OCI-LY7 (cell line): ENCODE results near the gene CARTPT. TPM values are rescaled to one million over a fixed set of nuclear protein-coding genes. Genes with fewer than 3 reads are reported as not detected.

ENCODE experiments used
- BruUV-seq: library from RNA; stranded (reverse); fragments of 400-500 nt; replicated peaks from 2 replicates; lab custom pipeline; 2021; lab: Mats Ljungman, UMichigan
- CTCF ChIA-PET: fragments of 300-600 bp; sonication (Branson Sonifier 250); formaldehyde crosslinking; loops from one replicate; lab custom pipeline; 2022; ENCODE audit warnings: antibody characterized with exemption; ENCODE audit not compliant: unreplicated experiment; lab: Charles Lee
- POLR2A ChIA-PET: fragments of 300-600 bp; sonication (Branson Sonifier 250); formaldehyde crosslinking; loops from one replicate; lab custom pipeline; 2022; ENCODE audit warnings: antibody characterized with exemption; lab: Charles Lee
- DNase-seq: peaks from one replicate; pipeline ENCODE4 v3.0.0-alpha.2; 2015; ENCODE audit warnings: low spot score
- H2AFZ ChIP-seq: fragments of 200-600 bp; sonication (generic), shearing (Covaris generic); 2 replicates; pipeline ENCODE4 v1.6.1; 2014; ENCODE audit warnings: mild to moderate bottlenecking, antibody characterized with exemption, low read length, moderate library complexity
- H3K27ac ChIP-seq: fragments of 200-600 bp; sonication (generic); 2 replicates; pipeline ENCODE4 v1.5.1; 2014; ENCODE audit warnings: mixed run types, low read depth, mild to moderate bottlenecking, moderate library complexity, low read length, inconsistent platforms; ENCODE audit not compliant: poor library complexity, severe bottlenecking
- H3K36me3 ChIP-seq: fragments of 200-600 bp; sonication (generic); 2 replicates; pipeline ENCODE4 v1.6.1; 2014; ENCODE audit warnings: mild to moderate bottlenecking, antibody characterized with exemption, low read length, moderate library complexity, mixed read lengths; ENCODE audit not compliant: insufficient read depth
- H3K4me1 ChIP-seq: fragments of 200-600 bp; sonication (generic); 2 replicates; pipeline ENCODE4 v1.5.1; 2014; ENCODE audit warnings: mild to moderate bottlenecking, low read length; ENCODE audit not compliant: insufficient read depth, poor library complexity, severe bottlenecking
- H3K4me2 ChIP-seq: fragments of 200-600 bp; sonication (generic); 2 replicates; pipeline ENCODE4 v1.6.1; 2014; ENCODE audit warnings: mild to moderate bottlenecking, low read length
- H3K4me3 ChIP-seq: fragments of 200-600 bp; sonication (generic); 2 replicates; pipeline ENCODE4 v1.5.1; 2014; ENCODE audit warnings: mild to moderate bottlenecking, low read depth, low read length; ENCODE audit not compliant: poor library complexity, severe bottlenecking
- H3K79me2 ChIP-seq: fragments of 200-600 bp; sonication (generic); 2 replicates; pipeline ENCODE4 v1.6.1; 2016; ENCODE audit warnings: low read depth, mild to moderate bottlenecking, low read length, moderate library complexity, mixed read lengths; ENCODE audit not compliant: insufficient read depth
- H3K9me2 ChIP-seq: fragments of 200-600 bp; sonication (generic); 2 replicates; pipeline ENCODE4 v1.6.1; 2016; ENCODE audit warnings: mild to moderate bottlenecking, low read length, mixed read lengths; ENCODE audit not compliant: insufficient read depth
- H3K9me3 ChIP-seq: fragments of 200-600 bp; sonication (generic); 2 replicates; pipeline ENCODE4 v1.6.1; 2014; ENCODE audit warnings: mild to moderate bottlenecking, mixed run types, low read length, mixed read lengths
- H4K20me1 ChIP-seq: fragments of 200-600 bp; sonication (generic); 2 replicates; pipeline ENCODE4 v1.6.1; 2014; ENCODE audit warnings: mild to moderate bottlenecking, antibody characterized with exemption, low read length, moderate library complexity, mixed read lengths; ENCODE audit not compliant: insufficient read depth
- EZH2phosphoT487 ChIP-seq: fragments of 200-600 bp; sonication (generic); IDR thresholded peaks from 2 replicates; pipeline ENCODE4 v1.6.1; 2018; ENCODE audit warnings: low read depth, borderline replicate concordance, mild to moderate bottlenecking, mixed run types, antibody characterized with exemption, low read length, moderate library complexity, mixed read lengths
- intact Hi-C: fragments of 100-400 bp; cut with micrococcal nuclease; formaldehyde crosslinking; loops from one replicate; pipeline ENCODE4 v1.10.0; 2022; ENCODE audit not compliant: unreplicated experiment
- total RNA-seq, 2 experiments: library from RNA; depleted of rRNA in 1 of 2; stranded (reverse); fragments of >200 nt in 1 of 2; shearing (Covaris generic) in 1 of 2; gene quantifications; 2 replicates each; pipeline ENCODE4 v1.2.3, GENCODE V29; 2014 to 2022
- TF ChIP-seq, protein P1 (sequence below): fragments of 200-600 bp; sonication (generic); conservative IDR thresholded peaks from 2 replicates; pipeline ENCODE4 v1.5.1; 2014; ENCODE audit warnings: mild to moderate bottlenecking, antibody characterized with exemption, low read length, moderate library complexity, mixed read lengths

The CARTPT gene
- total RNA-seq, 2 experiments from 2014 or later = not detected

DNA sequence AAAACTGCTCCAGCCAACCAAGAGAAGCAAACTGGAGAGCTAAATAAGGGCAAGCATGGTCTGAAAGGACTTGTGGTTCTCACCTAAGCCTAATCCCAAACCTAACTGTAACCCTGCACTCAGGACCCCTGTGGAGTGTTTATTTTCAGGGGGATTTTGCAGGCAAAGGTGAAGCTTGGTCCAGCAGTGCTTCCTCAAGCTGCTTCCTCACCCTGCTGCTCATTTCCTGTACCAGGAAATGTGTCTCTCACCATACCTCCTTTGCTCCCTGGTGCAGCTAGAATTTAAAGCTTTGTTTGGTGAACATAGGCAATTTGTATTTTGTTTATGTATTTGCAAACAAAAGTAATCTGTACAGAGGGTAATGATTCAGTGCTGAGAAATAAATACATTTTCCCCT lies 50.2 kb downstream of the CARTPT start:
- H3K9me3 ChIP-seq = no peaks in the 10 kb centered on the region
- ChIA-PET CTCF (no interaction called here), POLR2A (interaction anchor here (1.0 to 1.7 kb wide), 2 partner anchors 9 to 44 kb away, joined by 3 to 5 read pairs; no protein-coding TSS in a partner anchor)
- H3K9me2 ChIP-seq = no peaks in the 10 kb centered on the region
- no peak for DNase-seq
- H3K4me3 ChIP-seq = no peak overlapping the region
- no TSS peak for BruUV-seq
- H3K4me2 ChIP-seq = no peak overlapping the region
- 0 out of 2 replicates have a peak overlapping the region, but pooled peaks have one; percentile 1 for H2AFZ ChIP-seq
- H3K36me3 ChIP-seq = no peaks in the 10 kb centered on the region
- no peaks in the 10 kb centered on the region for H4K20me1 ChIP-seq
- no peaks in the 10 kb centered on the region for H3K4me1 ChIP-seq
- H3K27ac ChIP-seq = no peak overlapping the region
- TF ChIP-seq EZH2phosphoT487 = no peak
- TF ChIP-seq, protein P1, sequence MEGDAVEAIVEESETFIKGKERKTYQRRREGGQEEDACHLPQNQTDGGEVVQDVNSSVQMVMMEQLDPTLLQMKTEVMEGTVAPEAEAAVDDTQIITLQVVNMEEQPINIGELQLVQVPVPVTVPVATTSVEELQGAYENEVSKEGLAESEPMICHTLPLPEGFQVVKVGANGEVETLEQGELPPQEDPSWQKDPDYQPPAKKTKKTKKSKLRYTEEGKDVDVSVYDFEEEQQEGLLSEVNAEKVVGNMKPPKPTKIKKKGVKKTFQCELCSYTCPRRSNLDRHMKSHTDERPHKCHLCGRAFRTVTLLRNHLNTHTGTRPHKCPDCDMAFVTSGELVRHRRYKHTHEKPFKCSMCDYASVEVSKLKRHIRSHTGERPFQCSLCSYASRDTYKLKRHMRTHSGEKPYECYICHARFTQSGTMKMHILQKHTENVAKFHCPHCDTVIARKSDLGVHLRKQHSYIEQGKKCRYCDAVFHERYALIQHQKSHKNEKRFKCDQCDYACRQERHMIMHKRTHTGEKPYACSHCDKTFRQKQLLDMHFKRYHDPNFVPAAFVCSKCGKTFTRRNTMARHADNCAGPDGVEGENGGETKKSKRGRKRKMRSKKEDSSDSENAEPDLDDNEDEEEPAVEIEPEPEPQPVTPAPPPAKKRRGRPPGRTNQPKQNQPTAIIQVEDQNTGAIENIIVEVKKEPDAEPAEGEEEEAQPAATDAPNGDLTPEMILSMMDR = no peak
- intact Hi-C loops = no loop called here
- no peaks in the 10 kb centered on the region for H3K79me2 ChIP-seq

GRCh38 chr5:71770381-71770780 lies 51.3 kb downstream of the CARTPT start:
- no peak for TF ChIP-seq EZH2phosphoT487
- TF ChIP-seq, protein P1 = no peak
- H3K9me2 ChIP-seq = no peaks in the 10 kb centered on the region
- no peak overlapping the region for H2AFZ ChIP-seq
- no TSS peak for BruUV-seq
- no peaks in the 10 kb centered on the region for H4K20me1 ChIP-seq
- H3K36me3 ChIP-seq = no peaks in the 10 kb centered on the region
- H3K4me3 ChIP-seq = no peak overlapping the region
- no peak overlapping the region for H3K4me2 ChIP-seq
- H3K27ac ChIP-seq = no peak overlapping the region
- intact Hi-C loops = loop anchor here (10.0 kb wide), 1 partner anchor 534 kb away; no protein-coding TSS in a partner anchor
- no peaks in the 10 kb centered on the region for H3K9me3 ChIP-seq
- CTCF ChIA-PET = no interaction called here
- DNase-seq = no peak
- no peaks in the 10 kb centered on the region for H3K4me1 ChIP-seq
- POLR2A ChIA-PET = no interaction called here
- H3K79me2 ChIP-seq = no peaks in the 10 kb centered on the region

Other genes starting within 250 kb of the CARTPT start
- 25.9 and 34.7 TPM in 2 replicates for gene MCCC2, start 131.9 kb upstream of the CARTPT start, total RNA-seq (2014; rRNA removed; shearing (Covaris generic))
- gene MCCC2, start 131.9 kb upstream of the CARTPT start, total RNA-seq (2022) = 61.2 TPM in 2 replicates